ENCODE data around the gene MAN2B1. TPM values are rescaled to one million over a fixed set of nuclear protein-coding genes. Genes with fewer than 3 reads are reported as not detected.

MAN2B1 gene
- total RNA-seq, 6 experiments from 2014 or later: 49.9 to 69.9 (median 65.2) TPM

DNA sequence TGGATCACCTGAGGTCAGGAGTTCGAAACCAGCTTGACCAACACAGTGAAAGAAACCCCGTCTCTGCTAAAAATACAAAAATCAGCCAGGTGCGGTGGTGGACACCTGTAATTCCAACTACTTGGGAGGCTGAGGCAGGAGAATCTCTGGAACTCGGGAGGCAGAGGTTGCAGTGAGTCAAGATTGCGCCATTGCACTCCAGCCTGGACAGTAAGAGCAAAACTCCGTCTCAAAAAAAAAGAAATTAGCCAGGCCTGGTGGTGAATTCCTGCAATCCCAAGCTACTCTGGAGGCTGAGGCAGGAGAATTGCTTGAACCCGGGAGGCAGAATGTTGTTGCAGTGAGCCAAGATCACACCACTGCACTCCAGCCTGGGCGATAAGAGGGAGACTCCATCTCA, 42.1 kb upstream of the MAN2B1 start:
- Mint-ChIP-seq H3K36me3 (ENCODE audit: low read depth) (peaks cover 21% of the 10 kb centered on the region), H3K4me3 (no peak overlapping the region), H3K9me3 (no peaks in the 10 kb centered on the region)

DNA sequence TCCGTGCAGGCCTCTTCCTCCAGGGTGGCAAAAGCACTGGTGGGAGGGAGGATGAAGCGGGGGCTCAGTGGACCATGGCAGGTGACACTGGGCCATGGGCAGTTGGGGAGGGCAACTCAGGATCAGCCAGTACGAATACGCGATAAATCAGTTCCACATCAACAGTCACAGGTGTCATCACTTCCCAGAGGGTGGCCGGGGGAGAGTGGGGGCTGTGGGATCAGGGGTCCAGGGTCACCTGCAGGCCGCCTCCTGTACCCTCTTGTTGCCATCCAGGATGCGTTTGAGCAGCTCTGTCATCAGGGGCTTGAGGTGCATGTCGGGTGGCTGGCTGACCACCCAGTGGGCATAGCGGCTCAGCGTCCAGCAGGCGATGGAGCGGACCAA, 39.8 kb upstream of the MAN2B1 start:
- no peak overlapping the region for H3K4me3 Mint-ChIP-seq
- no peak overlapping the region for H3K27ac Mint-ChIP-seq
- no peaks in the 10 kb centered on the region for H3K9me3 Mint-ChIP-seq
- DNase-seq: no peak
- peaks cover 21% of the 10 kb centered on the region for H3K36me3 Mint-ChIP-seq (ENCODE audit: low read depth)
- TF ChIP-seq, protein P1, sequence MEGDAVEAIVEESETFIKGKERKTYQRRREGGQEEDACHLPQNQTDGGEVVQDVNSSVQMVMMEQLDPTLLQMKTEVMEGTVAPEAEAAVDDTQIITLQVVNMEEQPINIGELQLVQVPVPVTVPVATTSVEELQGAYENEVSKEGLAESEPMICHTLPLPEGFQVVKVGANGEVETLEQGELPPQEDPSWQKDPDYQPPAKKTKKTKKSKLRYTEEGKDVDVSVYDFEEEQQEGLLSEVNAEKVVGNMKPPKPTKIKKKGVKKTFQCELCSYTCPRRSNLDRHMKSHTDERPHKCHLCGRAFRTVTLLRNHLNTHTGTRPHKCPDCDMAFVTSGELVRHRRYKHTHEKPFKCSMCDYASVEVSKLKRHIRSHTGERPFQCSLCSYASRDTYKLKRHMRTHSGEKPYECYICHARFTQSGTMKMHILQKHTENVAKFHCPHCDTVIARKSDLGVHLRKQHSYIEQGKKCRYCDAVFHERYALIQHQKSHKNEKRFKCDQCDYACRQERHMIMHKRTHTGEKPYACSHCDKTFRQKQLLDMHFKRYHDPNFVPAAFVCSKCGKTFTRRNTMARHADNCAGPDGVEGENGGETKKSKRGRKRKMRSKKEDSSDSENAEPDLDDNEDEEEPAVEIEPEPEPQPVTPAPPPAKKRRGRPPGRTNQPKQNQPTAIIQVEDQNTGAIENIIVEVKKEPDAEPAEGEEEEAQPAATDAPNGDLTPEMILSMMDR (IDR thresholded peaks at IDR 0.05): no peak
- peaks cover 3% of the 10 kb centered on the region for H3K27me3 Mint-ChIP-seq (ENCODE audit: insufficient read depth)
- H3K4me1 Mint-ChIP-seq (ENCODE audit: low read depth): no peaks in the 10 kb centered on the region

More for the DNA sequence above, 42.1 kb upstream of the MAN2B1 start:
- Mint-ChIP-seq H3K4me1 (ENCODE audit: low read depth) (no peaks in the 10 kb centered on the region), H3K27me3 (ENCODE audit: insufficient read depth) (no peaks in the 10 kb centered on the region; the same call in 1 of the 2 replicates), H3K27ac (no peak overlapping the region)
- no peak for DNase-seq
- TF ChIP-seq, protein P1 (IDR thresholded peaks at IDR 0.05): no peak

DNA sequence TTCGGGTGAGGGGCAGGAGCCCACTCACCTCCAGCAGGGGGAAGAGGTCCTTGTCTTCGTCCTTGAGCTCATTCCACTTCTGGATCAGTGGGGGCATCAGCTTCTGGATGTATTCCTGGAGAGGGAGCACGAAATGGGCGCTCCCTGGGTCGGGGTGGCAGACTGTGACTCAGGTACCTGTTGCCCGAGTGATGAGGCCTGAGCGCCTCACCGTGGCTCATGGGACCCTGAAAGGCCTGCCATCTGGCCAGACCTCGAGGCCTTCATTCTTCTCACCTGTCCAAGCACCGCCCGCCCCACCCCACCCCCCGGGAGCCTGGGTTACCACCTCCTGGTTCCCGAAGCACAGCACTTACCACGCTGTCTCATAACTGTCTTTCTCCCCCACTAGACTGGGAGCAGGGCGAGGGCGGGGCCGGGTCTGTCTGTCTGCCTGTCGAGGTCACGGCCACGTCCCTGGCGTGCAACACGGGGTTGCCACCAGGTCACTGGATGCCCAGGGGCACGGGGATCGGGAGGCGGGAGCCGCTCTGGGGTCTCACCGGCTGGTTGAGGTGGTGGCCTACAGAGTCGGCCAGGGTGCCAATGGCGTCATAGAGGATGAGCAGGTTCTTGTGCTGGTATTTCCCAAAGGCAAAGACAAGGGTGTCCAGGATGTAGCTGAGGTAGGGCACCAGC, 39.3 kb upstream of the MAN2B1 start:
- H3K36me3 Mint-ChIP-seq (ENCODE audit: low read depth): peaks cover 21% of the 10 kb centered on the region
- H3K27ac Mint-ChIP-seq: no peak overlapping the region
- peaks cover 3% of the 10 kb centered on the region for H3K27me3 Mint-ChIP-seq (ENCODE audit: insufficient read depth)
- H3K4me3 Mint-ChIP-seq: no peak overlapping the region
- DNase-seq: no peak
- no peaks in the 10 kb centered on the region for H3K9me3 Mint-ChIP-seq
- TF ChIP-seq, protein P1 (IDR thresholded peaks at IDR 0.05): no peak
- H3K4me1 Mint-ChIP-seq (ENCODE audit: low read depth): no peaks in the 10 kb centered on the region

DNA sequence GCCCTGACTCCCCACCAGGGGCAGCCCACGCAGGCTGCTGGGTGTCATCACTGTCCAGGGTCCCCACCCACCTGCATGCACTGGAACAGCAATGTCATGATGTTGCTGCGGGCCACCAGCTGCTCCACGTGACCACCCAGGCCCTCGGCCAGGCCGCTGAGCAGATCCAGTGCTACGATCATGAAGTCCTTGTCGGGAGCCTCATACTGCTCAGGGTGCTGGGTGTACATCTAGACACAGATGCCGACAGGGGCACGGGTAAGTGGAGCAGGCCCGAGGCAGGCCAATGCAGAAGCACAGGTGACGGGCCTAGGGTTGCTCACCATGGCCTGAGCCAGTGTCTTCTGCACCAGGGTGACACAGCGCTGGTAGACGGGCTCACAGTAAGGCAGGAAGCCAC, 38.6 kb upstream of the MAN2B1 start:
- Mint-ChIP-seq H3K9me3 (no peaks in the 10 kb centered on the region), H3K27me3 (ENCODE audit: insufficient read depth) (peaks cover 3% of the 10 kb centered on the region), H3K27ac (no peak overlapping the region), H3K4me3 (no peak overlapping the region), H3K36me3 (ENCODE audit: low read depth) (peaks cover 21% of the 10 kb centered on the region), H3K4me1 (ENCODE audit: low read depth) (no peaks in the 10 kb centered on the region)
- DNase-seq: no peak
- TF ChIP-seq, protein P1 (IDR thresholded peaks at IDR 0.05): no peak

DNA sequence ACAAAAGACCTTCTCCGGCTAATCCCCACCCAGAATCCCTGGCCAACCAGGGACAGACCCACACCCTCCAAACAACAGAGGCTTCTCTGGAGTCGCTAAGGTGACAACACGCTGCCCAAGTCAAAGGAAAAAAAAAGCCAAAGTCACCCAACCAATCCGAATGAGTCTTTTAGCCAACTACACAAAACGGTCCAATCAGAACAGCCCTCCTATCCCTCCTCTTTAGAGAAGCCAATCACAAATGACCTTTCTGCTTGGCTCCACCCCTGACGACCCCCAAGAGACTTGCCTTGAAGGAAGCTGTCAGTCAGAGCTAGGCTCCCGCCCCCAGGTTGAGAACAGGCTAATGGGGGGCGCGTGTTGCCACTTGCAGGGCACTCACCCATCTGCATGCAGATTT, 36.5 kb upstream of the MAN2B1 start:
- Mint-ChIP-seq H3K27me3 (ENCODE audit: insufficient read depth) (peaks cover 3% of the 10 kb centered on the region), H3K4me1 (ENCODE audit: low read depth) (peaks cover 3% of the 10 kb centered on the region; the same call in 1 of the 2 replicates), H3K36me3 (ENCODE audit: low read depth) (peaks cover 25% of the 10 kb centered on the region), H3K9me3 (no peaks in the 10 kb centered on the region), H3K4me3 (no peak overlapping the region), H3K27ac (no peak overlapping the region)
- no peak for DNase-seq
- TF ChIP-seq, protein P1 (IDR thresholded peaks at IDR 0.05): no peak

Measured in HFFc6 (cell line).